GM06990 (cell line): ENCODE measurements around the gene MAP3K5.

ENCODE experiments used
- DNase-seq: peaks from one replicate; pipeline ENCODE4 v3.0.0-alpha.2; 2011; ENCODE audit not compliant: insufficient read length; ENCODE audit errors: extremely low read depth
- H3K27me3 ChIP-seq: replicated peaks from 2 replicates; pipeline ENCODE4 v1.6.0; 2011; ENCODE audit warnings: low read length; ENCODE audit not compliant: control insufficient read depth, insufficient read depth
- H3K36me3 ChIP-seq: 2 replicates; pipeline ENCODE4 v1.5.1; 2011; ENCODE audit warnings: low read length; ENCODE audit not compliant: control insufficient read depth, insufficient read depth
- H3K4me3 ChIP-seq: replicated peaks from 2 replicates; pipeline ENCODE4 v1.5.1; 2011; ENCODE audit warnings: low read depth, mild to moderate bottlenecking, control low read depth, low read length
- TF ChIP-seq, protein P1 (sequence below): IDR thresholded peaks from 2 replicates; pipeline ENCODE4 v1.5.1; 2011; ENCODE audit warnings: low read length, control low read depth, mild to moderate bottlenecking, inconsistent platforms; ENCODE audit not compliant: insufficient read depth, poor library complexity, severe bottlenecking

MAP3K5 gene

DNA sequence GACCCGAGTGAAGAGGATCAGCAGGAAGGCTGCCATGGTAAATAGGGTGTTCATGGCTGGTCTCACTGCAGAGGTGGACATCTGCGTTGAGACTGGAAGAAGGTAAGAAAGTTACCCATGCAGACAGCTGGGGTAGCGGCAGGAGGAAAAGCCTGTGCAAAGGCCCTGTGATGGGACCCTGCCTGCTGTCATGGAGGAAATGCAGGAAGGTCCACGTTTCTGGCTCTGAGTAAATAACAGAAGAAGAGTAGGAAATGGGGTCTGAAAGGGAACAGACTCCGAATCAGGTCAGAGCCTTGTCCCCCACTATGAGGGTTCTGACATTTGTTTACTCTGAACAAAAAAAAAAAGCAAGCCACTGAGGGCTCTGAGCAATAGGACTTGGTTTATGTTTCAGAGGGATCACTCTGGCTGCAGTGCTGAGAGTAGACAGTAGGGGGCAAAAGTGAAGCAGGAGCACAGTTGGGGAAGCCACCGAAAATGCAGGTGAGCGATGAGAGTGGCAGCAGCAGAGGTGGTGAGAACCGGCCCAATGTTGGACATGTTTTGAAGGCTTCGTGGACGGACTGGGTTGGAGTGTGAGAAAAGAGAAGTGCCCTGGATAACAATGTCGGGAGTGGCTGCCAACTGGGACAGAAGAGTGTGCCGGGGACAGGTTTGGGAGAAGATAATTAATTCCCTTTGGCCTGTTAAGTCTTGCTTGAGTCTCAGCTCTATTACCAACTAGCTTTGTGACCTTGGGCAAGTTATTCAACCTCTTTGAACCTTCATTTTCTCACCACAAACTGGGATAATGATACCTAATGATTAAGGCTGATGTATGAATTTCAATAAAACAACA, 184.1 kb downstream of the MAP3K5 start:
- Histone ChIP-seq H3K27me3 (no peaks in the 10 kb centered on the region), H3K4me3 (no peak overlapping the region), H3K36me3 (peaks cover 17% of the 10 kb centered on the region)
- TF ChIP-seq, protein P1, sequence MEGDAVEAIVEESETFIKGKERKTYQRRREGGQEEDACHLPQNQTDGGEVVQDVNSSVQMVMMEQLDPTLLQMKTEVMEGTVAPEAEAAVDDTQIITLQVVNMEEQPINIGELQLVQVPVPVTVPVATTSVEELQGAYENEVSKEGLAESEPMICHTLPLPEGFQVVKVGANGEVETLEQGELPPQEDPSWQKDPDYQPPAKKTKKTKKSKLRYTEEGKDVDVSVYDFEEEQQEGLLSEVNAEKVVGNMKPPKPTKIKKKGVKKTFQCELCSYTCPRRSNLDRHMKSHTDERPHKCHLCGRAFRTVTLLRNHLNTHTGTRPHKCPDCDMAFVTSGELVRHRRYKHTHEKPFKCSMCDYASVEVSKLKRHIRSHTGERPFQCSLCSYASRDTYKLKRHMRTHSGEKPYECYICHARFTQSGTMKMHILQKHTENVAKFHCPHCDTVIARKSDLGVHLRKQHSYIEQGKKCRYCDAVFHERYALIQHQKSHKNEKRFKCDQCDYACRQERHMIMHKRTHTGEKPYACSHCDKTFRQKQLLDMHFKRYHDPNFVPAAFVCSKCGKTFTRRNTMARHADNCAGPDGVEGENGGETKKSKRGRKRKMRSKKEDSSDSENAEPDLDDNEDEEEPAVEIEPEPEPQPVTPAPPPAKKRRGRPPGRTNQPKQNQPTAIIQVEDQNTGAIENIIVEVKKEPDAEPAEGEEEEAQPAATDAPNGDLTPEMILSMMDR, result peak; percentile 91
- DNase-seq, result peak; percentile 31

DNA sequence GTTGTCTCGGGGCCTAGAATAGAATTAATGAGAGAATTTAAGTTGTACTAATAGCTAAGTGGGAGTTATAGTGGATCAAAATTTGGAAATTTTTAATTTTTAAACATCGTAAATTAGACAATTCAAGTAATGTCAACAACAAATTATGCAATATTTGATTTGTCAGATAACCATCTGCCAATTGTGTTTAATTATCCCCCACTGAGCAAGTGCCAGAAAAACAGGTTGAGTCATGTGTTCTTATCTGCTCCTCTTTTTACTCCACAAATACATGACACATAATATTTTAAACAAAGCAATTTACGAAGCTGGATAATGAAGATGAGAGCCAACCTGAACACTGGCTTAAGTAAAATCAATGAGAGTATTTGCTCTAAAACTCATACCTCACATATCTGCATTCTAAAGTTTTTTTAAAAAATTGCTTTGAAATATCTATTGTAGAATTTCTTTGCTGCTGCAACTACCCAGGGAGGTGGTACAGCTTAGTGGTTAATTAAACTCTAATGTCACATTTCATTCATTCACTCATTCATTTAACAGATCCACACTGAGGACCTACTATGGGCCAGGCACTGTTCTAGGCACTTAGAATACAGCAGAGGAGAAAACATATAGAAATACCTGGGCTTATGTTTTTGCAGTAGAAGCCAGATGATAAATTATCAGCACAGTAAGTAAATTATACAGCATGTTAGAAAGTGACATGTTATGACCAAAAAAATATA, 184.9 kb downstream of the MAP3K5 start:
- TF ChIP-seq, protein P1, result no peak
- no peaks in the 10 kb centered on the region for H3K27me3 ChIP-seq
- H3K36me3 ChIP-seq, result peaks cover 15% of the 10 kb centered on the region
- H3K4me3 ChIP-seq, result no peak overlapping the region
- no peak for DNase-seq

DNA sequence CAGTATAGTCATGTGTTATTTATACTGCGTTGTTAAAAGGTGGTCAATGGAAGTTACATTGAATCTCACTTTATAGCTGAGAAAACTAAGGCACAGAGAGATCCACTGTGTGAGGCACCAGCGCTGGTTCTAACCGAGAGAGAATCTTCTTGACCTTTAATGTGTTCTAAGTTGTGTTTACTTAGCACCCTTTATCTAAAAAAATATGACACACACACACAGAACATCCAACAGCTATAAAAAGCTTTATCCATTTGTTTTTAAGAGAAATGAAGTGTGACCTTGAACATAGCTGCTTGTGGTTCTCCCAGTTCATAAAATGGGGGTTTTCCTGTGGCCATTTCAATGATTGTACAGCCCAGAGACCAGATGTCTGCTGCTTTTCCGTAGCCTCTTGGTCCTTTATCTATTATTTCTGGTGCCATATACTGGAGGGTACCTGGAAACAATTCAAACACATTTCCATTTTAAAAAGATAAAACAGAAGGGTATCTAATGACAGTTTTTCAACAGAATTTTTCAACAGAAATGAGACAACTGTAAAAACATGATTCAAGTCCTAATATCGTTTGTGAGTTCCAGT, 187.3 kb downstream of the MAP3K5 start:
- Histone ChIP-seq H3K27me3 (no peaks in the 10 kb centered on the region), H3K4me3 (no peak overlapping the region), H3K36me3 (peaks cover 24% of the 10 kb centered on the region)
- no peak for DNase-seq
- TF ChIP-seq, protein P1, result no peak

DNA sequence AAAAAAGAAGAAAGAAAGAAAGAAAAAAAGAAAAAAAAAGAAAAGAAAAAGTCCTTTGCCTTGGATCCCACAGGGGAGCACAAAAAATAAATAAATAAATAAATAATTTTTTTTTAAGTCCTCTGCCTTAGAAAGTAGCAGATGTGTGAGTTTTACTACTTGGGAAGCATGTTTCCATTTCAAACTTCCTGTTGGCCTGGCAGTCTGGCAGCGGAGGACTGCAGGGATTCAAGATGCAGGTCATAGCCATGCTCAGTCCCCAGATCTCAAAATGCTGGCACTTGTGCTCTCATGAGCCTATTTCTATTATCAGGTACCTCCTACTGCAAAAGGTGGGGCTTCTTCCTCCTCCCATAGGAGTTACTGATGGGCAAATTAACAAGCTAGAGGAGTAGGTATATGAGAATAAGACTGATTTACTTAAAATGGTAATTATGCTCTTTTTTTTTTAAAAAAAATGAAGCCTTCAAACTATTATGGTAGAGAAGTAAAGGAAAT, 187.9 kb downstream of the MAP3K5 start:
- H3K36me3 ChIP-seq, result peaks cover 26% of the 10 kb centered on the region
- no peak for DNase-seq
- TF ChIP-seq, protein P1, result no peak

DNA sequence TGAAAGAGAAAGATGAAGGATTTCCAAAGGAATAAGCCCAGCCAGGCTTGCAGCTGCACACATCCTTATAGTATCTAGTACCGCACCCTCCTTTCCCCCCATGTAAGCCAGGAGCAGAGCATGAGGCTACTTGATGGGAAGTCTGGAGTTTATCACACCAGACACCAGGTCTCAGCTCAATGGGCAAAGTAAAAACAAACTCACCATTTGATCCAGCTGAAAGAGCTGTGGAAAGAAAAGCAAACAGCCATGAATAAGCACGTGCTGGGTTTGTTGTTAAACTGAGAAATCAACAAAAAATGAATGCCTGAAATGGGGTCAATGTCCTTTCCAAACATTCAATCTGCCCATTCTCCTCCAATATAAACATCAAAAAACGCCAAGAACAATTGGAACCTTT, 191.5 kb downstream of the MAP3K5 start:
- Histone ChIP-seq H3K36me3 (peaks cover 26% of the 10 kb centered on the region), H3K4me3 (no peak overlapping the region)
- TF ChIP-seq, protein P1, result no peak

More for the DNA sequence above, 187.9 kb downstream of the MAP3K5 start:
- no peak overlapping the region for H3K4me3 ChIP-seq
- H3K27me3 ChIP-seq, result no peaks in the 10 kb centered on the region

More for the DNA sequence above, 191.5 kb downstream of the MAP3K5 start:
- H3K27me3 ChIP-seq, result no peaks in the 10 kb centered on the region
- no peak for DNase-seq
